NCI-H446 (cell line): ENCODE results near the gene DIP2C.
"Not testable (repeated sequence)": the region's sequence is repeated elsewhere in the genome, so short reads cannot be mapped to it uniquely, and the experiment has no call there.

ENCODE experiments used
- DNase-seq, 2 experiments: peaks; one replicate each; lab custom pipeline; 2025; lab: John Stamatoyannopoulos, UW

The DIP2C gene

DNA sequence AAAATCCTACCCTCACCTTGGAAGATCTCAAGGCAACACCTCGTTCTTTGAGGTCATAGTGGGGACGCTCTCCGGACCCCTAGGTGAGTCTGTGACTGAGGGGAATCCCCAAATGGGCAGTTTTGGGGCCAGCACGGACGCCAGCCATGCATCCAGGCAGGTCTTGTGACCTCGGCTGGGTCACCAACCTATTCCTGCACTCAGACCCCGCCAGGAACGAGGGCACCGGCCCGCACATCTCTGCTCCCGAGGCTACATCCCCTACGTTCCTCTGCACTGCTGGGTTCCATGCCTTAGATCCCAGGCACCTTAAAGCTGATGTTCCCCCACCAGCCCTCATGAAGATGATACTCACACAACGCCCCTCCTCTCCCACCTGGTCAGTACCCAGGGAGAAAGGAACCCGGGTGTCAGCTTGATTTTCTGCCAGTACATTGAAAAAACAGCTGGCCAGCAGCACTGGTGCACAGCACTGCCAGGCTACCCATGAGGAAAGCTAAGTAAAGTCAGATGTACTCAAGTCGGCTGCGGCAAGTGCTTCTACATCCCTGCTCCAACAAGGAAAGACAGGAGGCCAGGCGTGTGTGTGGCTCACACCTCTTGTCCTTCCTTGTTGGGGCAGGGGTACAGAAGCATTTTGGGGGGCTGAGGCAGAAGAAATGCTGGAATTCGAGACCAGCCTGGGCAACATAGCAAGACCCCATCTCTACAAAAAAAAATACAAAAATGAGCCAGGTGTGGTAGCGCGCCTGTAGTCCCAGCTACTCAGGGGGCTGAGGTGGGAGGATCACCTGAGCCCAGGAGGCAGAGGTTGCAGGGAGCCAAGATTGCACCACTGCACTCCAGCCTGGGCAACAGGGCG is 48.1 kb downstream of the DIP2C start:
- no peak for DNase-seq

DNA sequence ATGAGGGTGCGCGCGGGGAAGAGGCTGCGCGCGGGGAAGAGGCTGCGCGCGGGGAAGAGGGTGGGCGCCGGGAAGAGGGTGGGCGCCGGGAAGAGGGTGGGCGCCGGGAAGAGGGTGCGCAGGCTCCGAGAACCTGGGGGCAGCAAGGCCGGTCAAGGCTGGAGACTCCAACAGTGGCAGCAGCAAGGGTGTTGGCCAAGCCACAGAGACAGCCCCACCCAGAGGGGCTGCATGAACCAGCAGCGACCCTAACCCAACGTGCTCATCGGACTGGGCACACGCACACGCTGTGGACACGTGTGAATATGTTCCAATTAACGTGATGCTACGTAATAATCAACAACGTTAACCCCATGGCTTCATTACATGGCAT is 48.8 kb downstream of the DIP2C start:
- no peak for DNase-seq

DNA sequence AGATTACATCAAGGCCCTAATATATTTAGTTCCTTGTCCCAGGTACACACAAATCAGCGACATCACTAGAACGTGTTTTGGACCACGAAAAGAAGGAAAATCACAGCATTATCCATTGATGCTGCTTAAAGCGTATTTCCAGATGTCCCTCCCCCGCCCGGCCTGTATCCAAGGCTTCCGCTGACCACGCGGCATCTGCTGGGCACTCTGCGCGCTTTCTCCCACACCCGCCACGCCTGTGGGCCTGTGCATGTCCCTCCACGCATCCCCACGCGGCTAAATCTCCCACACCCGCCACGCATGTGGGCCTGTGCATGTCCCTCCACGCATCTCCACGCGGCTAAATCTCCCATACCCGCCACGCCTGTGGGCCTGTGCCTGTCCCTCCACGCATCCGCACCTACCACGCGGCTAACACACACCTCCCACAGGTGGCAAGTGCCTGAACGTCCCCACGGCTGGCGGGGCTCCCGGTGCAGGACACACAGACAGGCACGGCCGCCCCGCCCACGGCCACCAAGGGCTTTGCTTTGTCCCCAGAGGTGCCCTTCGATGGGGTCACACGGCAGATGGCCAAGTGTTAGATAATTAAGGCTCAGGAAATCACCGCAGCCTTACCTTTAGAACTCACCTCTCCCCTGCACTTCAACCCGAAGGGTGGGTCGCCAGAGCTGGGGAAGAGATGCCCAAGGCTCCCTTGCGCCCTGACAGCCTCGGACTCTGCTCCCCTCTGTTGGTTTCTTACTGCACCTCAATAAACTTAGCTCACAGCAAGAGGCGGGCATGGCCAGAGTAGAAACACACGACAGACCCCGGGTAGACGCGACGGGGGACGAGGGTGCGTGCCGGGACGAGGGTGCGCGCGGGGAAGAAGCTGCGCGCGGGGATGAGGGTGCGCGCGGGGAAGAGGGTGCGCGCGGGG is 49.5 kb downstream of the DIP2C start:
- DNase-seq = no peak

DNA sequence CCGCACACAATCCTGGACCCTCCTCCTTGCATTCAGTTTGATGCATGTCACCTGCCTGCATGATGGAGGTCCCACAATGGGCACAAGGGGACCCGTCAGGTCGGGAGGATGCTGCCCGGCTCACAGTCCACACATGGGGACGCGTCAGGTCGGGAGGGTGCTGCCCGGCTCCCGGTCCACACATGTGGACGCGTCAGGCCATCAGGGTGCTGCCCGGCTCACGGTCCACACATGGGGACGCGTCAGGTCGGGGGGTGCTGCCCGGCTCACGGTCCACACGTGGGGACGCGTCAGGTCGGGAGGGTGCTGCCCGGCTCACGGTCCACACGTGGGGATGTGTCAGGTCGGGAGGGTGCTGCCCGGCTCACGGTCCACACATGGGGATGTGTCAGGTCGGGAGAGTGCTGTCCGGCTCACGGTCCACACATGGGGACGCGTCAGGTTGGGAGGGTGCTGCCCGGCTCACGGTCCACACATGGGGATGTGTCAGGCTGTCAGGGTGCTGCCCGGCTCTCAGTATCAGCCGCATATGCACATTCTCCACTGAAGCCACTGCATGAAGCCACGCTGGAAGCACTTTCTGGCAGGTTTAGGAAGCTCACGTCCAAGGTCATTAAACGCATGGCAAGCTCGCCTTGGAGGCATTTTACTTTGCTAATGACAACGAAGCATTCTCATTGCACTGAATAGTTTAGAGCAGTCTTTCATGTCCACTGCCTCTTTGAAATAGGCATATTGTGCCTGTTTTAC is 50.3 kb downstream of the DIP2C start:
- DNase-seq = no peak

DNA sequence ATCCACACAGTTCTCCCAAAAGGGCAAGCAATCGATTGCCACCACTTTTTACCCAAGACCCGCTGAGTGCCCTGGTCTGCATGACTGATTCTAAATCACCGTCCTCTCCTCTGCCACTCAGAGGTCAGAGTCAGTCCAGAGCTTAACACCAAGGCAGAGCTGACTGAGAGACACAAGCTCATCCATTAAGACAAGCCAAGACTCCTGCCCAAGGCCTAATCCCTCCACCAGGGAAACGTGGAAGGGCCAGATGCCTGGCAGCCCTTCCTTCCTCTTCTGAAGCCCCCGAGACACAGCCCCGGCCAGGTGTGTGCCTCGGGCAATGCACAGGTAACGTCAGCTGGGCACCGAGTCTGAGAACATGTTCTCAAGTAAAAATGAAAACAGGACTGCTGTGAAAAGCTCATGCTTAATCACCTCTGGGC is 51.7 kb downstream of the DIP2C start:
- DNase-seq = no peak

DNA sequence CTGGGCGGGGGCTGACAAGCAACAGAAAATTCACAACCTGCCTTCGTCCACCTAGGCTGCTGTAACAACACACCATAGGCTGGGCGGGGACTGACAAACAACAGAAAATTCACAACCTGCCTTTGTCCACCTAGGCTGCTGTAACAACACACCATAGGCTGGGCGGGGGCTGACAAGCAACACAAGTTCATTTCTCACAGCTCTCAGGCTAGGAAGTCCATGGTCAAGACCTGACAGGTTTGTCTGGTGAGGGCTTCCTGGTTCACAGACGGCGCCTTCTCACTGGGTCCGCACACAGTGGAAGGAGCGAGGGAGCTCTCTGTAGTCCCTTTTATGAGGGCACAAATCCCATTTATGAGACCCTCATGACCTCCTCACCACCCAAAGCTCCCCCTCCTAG is 52.2 kb downstream of the DIP2C start:
- DNase-seq = no peak

DNA sequence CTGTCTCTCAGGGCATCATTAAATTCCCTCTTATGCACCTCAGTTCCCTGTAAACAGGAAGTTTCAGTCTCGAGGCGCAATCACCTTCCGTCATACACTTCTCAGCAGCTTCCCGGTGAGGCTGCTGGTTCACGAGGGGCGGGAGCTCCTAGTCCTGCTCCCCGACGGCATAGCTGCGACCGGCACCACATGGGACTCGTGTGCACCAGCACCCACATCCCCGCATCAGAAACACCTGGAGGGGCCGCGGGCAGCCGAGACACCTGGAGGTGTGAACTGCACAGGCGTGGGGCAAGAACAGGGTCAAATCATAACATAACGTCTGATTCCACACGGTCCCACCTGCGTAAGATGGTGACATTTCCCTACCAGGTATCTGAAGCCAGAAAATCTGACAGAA is 52.7 kb downstream of the DIP2C start:
- no peak for DNase-seq

DNA sequence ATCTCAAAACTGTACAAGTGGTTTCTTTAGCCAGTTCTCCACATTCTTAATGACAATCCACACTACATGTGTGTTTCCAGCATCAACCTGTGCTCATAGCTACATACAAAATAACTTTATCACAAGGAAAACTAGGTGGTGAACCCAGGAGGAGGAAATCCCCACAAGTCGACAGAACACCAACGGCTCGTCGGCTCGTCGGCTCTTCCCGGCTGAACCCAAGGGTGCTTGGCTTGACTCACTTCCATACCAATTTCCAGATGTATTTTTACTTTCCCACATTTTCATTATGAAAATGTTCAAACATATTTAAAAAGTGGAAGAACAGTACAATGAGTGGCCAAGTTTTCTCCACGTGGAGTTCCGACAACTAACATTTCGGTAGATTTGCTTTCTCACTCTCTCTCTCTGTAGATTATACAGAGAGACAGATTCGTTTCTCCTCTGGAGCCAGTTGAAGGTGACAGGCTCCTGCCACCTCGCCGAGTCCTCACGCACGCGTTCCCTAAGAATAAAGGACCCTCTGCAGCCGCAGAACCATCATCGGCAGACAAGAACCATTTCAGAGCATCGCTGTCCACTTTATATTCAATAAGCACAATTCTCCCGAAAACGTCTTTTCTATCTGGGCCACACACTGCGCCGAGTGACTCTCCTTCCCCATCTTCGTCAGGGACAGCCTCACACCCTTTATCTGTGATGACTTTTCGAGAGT is 53.3 kb downstream of the DIP2C start:
- DNase-seq = no peak

DNA sequence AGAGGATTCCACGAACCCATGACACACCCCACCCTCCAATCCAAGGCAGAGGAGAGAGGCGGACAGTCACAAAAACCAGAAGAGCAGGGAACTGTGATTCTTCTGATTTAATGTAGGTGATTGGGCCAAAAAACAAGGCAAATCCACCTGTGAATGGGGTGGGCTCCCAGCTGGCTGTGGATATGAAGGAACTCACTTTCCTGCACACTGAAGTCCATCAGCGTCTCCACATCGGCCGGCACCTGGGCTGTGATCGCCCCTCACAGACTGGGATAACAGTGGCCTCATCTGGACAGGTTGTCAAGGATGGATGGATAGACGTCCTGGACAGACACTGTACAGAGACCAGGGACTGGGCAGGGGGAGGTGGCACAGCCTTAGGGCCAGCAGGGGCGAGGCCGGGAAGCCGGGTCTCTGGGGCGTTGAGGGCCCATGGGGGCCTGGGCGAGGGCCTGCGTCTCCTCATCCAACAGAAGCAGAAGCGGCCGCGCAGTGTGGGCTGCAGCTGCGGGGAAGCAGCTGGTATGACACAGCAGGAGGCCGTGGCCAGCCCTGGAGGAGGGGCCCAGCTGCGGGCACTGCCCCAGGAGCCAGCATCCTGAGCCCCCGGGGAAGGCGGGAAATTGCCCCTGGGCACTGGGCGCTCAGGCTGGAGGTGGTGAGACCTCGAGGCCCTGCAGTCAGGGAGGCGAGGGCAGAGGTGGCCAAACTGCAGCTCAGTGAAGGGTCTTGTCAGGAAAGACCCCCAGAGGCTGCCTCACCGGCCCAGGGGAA is 54.2 kb downstream of the DIP2C start:
- no peak for DNase-seq

DNA sequence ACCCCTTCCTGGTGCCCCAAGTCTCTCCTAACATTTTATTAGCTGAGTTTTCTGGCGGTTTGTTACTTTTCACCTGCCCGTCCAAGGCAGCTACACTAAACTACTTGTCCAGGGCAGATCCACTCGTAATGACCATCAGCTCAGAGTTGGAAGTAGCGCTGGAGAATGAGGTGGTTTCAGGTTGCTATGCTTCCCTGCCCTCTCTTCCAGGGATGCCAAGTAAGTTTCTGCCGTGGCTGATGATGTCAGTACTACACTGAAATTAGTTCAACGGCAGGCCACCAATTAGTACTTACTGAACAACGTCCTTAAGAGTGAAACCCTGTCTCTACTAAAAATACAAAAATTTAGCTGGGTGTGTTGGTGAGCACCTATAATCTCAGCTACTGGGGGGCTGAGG is 55.2 kb downstream of the DIP2C start:
- no peak for DNase-seq

DNA sequence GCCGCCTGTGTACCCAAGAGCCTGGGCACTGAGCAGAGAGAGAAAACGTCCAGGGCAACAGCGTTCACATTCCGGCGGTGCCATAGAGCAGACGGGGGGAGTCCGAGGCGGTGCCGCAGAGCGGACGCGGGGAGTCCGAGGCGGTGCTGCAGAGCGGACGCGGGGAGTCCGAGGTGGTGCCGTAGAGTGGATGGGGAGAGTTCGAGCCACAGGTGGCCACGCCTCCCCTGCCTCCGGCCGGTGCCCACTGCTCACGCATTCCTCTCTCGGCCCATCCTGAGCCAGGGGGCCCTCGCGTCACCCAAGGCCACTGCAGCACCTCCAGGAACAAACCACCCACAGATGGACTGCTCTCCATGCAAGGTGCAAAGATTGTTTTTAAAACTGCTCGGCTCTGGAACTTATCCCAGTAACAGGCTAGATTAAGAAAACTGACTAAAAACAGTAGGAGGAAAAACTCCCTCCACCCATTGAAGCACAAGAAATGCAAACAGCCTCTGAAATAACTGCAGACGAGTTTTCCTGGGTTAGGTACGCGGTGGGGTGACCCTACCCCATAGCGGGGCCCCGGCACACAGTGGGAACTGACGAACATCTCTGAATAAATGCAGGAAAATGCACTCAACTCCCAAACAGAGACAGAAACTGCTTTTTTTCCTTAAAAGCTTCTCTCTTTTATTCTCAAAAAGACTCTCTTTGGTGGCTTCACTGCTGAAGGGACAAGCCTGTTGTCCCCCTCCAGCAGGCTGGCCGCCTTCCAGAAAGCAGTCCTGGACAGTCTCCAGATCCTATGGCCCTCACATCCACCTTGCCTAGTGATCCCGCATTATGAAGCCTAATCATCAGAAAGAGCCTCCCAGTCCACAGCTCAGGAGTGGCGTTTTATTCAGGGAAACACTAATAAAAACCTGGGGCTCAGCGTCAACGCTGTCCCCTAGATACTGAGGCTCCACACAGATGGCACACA is 55.9 kb downstream of the DIP2C start:
- no peak for DNase-seq

DNA sequence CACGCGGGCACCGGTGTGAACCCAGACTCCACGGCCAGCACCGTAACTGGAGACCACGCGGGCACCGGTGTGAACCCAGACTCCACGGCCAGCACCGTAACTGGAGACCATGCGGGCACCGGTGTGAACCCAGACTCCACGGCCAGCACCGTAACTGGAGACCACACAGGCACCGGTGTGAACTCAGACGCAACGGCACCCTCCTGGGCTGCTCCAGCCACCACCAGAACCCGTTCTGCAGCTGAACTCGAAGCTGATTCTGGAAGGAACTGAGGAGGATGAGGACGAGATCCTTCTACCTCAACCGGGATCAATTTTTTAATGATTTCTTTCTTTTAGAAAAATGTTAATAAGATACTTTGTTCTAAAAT is 56.7 kb downstream of the DIP2C start:
- DNase-seq = not testable (repeated sequence)

DNA sequence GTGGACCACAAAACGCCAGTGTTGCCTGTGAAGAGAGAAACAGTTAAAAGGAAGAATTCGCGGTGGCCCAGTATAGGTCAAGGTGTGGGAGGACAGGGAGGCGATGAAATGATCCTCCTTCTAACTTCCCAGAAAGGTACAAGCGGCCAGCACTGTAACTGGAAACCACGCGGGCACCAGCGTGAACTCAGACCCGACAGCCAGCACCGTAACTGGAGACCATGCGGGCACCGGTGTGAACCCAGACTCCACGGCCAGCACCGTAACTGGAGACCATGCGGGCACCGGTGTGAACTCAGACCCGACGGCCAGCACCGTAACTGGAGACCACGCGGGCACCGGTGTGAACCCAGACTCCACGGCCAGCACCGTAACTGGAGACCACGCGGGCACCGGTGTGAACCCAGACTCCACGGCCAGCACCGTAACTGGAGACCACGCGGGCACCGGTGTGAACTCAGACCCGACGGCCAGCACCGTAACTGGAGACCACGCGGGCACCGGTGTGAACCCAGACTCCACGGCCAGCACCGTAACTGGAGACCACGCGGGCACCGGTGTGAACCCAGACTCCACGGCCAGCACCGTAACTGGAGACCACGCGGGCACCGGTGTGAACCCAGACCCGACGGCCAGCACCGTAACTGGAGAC is 57.2 kb downstream of the DIP2C start:
- not testable (repeated sequence) for DNase-seq

DNA sequence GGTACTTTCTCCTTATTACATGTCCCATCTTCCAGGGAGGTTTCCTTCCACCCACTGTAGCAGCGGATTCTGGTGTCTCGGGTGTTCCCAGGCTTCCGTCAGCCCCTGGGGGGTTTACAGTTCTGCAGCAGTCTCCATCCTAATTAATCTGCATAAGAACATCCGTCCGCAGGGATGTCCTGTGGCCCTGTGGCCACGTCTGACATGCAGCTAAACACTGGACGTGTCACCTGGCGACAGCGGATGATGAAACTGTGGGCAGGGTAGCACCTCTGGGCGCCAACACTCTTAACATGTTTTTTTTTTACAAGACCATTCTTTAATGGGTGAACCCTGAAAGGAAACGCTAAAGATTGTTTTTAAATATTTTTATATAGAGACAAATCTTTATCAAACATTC is 58.2 kb downstream of the DIP2C start:
- no peak for DNase-seq

DNA sequence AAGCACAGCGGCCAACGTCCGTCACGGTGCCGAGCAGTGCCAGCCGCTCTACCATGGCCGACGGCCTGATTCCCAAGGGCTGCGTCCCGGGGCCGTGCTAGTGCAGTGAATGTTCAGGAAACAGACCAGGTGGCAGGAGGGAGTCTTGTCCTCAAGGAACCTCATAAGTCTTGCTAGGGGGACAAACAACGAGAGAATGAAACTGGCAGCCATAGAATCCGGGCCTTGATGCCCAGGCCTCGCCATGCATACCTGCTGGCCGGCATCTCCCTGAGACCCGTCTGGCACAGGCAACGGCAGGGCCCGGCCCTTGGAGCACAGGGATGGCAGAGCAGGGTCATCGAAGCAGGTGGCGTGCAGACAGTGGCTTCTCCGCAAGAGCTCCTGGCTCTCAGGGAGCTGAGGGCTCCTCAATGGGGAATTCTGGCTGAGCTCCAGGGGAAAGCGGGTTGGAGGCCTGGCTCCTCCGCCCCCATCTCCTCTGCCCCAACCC is 58.8 kb downstream of the DIP2C start:
- no peak for DNase-seq

DNA sequence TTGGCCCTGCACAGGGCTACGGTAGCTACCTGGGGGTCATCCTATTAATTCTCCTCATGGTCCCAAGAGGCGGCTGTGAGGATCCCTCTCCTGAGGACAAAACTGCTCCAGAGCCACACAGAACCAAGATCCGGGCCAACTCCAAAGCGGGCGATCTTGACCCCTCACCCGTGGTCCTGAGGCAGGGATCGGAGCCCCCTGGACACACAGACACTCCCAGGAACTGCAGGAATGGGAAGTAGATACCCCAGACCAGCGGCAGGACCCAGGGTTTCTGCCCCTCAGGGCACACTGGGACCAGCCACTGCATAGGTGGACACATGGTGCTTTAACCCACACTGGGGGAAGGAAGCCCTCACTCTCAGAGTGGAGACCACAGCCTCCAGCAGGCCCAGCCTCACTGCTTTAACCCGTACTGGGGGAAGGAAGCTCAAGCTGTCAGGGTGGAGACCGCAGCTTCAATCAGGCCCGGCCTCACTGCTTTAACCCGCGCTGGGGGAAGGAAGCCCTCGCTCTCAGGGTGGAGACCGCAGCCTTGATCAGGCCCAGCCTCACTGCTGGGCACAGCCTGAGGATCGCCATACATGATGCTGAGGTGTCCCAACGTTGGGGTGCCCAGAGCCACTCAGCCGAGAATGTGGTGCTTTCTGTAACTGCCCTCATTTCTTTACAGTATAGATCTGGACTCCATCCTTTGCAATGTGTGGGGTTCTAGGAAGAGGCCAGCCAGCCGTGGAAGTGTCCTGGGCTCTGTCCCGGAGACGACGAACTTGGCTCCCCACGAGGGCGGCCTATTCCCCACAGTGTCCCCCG is 60.1 kb downstream of the DIP2C start:
- DNase-seq = no peak

DNA sequence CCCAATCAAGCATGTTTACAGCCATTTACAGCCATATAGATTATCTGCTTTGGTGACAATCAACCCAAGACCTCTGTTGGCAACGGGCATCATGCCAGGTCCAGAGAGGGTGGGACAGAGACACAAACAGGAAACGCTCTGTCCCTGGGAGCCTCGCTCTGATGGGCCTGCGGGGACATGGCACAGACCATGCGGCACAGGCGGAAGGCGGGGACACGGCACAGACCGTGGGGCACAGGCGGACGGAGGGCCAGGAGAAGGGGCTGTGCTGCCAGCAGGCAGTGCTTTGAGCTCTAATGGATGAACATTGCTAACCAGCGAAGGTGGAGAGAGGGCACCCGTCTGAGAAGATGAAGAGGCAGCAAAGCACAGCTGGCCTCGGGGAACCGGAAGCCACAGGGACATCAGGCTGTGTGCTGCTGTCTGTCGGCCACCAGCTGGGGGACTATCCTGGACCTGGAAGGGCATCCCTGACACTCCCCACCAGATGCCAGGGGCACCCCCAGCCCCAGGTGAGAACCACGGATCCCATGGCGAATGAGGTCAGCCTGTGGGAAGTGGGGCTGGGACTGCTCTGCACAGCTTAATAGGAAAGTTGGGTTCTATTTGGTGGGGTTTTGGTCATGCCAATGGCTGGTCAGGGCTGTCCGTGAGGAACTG is 61.0 kb downstream of the DIP2C start:
- DNase-seq = no peak
